HepG2 (cell line): Measurements from ENCODE around the gene DCC. TPM values are rescaled to one million over a fixed set of nuclear protein-coding genes. Genes with fewer than 3 reads are reported as not detected.

Experiments
- ATAC-seq: fragments of 200-7000 bp; cut with Tn5 transposase; 3 replicates; pipeline ENCODE4 v1.9.1; 2020; ENCODE audit warnings: mild to moderate bottlenecking, moderate library complexity
- BruUV-seq: library from RNA; stranded (reverse); fragments of 400-500 nt; replicated peaks from 2 replicates; lab custom pipeline; 2021; lab: Mats Ljungman, UMichigan
- CTCF ChIA-PET: fragments of 300-600 bp; formaldehyde crosslinking; extraction: SDS; loops from one replicate; lab custom pipeline; 2021; ENCODE audit warnings: low total read pairs, inconsistent platforms, low intra/inter-chr PET ratio; lab: Yijun Ruan, JAX
- POLR2A ChIA-PET: fragments of 350-600 bp; sonication (Branson Sonifier 250); formaldehyde crosslinking; loops from one replicate; lab custom pipeline; 2020; ENCODE audit warnings: antibody characterized with exemption, inconsistent platforms; lab: Yijun Ruan, JAX
- DNase-seq: peaks from one replicate; pipeline ENCODE4 v3.0.0-alpha.2; 2015; ENCODE audit warnings: low spot score
- FAIRE-seq: peaks from 3 replicates; lab custom pipeline; 2011; peaks lifted over from hg19 to GRCh38; lab: Jason Lieb, UNC
- H2AFZ ChIP-seq: one replicate; pipeline ENCODE4 v1.6.1; 2011; ENCODE audit warnings: low read length, inconsistent platforms
- H3K27ac ChIP-seq: fragments of 300-600 bp; 3 replicates; pipeline ENCODE4 v1.8.0; 2011; ENCODE audit warnings: mixed run types, mild to moderate bottlenecking, mixed read lengths, low read length, inconsistent platforms; ENCODE audit not compliant: insufficient read depth; ENCODE audit errors: extremely low read length
- H3K27me3 ChIP-seq, 2 experiments: fragments of 200-600 bp in 1 of 2; 2 replicates in 1 of 2; 3 replicates in 1 of 2; pipeline versions ENCODE4 v1.6.0 to v1.8.0; 2011; ENCODE audit warnings: low read length in 2 of 2, mild to moderate bottlenecking in 2 of 2, moderate library complexity in 2 of 2, inconsistent platforms in 1 of 2; ENCODE audit not compliant: insufficient read depth in 2 of 2, control insufficient read depth in 1 of 2
- H3K36me3 ChIP-seq, 2 experiments: fragments of 200-600 bp in 1 of 2; replicated peaks in 1 of 2; 2 replicates in 1 of 2; 3 replicates in 1 of 2; pipeline versions ENCODE4 v1.5.1 to v1.8.0; 2011; ENCODE audit warnings: low read length in 2 of 2, inconsistent platforms in 1 of 2; ENCODE audit not compliant: insufficient read depth in 2 of 2, control insufficient read depth in 1 of 2
- H3K4me1 ChIP-seq: 2 replicates; pipeline ENCODE4 v1.5.1; 2012; ENCODE audit warnings: low read length, inconsistent platforms; ENCODE audit not compliant: insufficient read depth
- H3K4me2 ChIP-seq: 2 replicates; pipeline ENCODE4 v1.6.0; 2011; ENCODE audit warnings: low read depth, low read length, inconsistent platforms
- H3K4me3 ChIP-seq, 3 experiments: fragments of 200-600 bp in 1 of 3; sonication (generic), shearing (Covaris generic) in 1 of 3; replicated peaks in 1 of 3; 2 replicates each; pipeline ENCODE4 v1.5.1; 2011 to 2016; ENCODE audit warnings: low read length in 3 of 3, inconsistent platforms in 2 of 3, low read depth in 2 of 3, mild to moderate bottlenecking in 2 of 3, control low read depth in 1 of 3, mixed read lengths in 1 of 3; ENCODE audit not compliant: insufficient read depth in 1 of 3
- H3K79me2 ChIP-seq: one replicate; pipeline ENCODE4 v1.6.1; 2011; ENCODE audit warnings: low read length, inconsistent platforms; ENCODE audit not compliant: insufficient read depth
- H3K9ac ChIP-seq: 2 replicates; pipeline ENCODE4 v1.6.0; 2011; ENCODE audit warnings: mild to moderate bottlenecking, low read depth, low read length, inconsistent platforms; ENCODE audit not compliant: insufficient read depth
- H3K9me3 ChIP-seq: 2 replicates; pipeline ENCODE4 v1.5.1; 2012; ENCODE audit warnings: mild to moderate bottlenecking, low read length
- H4K20me1 ChIP-seq: 2 replicates; pipeline ENCODE4 v1.6.0; 2011; ENCODE audit warnings: inconsistent platforms, mild to moderate bottlenecking, low read length, moderate library complexity; ENCODE audit not compliant: insufficient read depth
- CBFB ChIP-seq: sonication (generic); formaldehyde crosslinking; IDR thresholded peaks from 2 replicates; pipeline ENCODE4 v1.4.0; 2020; ENCODE audit warnings: missing genetic modification reagents
- CCDC6 ChIP-seq: sonication (generic); formaldehyde crosslinking; IDR thresholded peaks from 2 replicates; pipeline ENCODE4 v1.8.1; 2022; ENCODE audit warnings: mild to moderate bottlenecking, missing genetic modification reagents, moderate library complexity
- DNMT3B ChIP-seq: conservative IDR thresholded peaks from 2 replicates; pipeline ENCODE4 v1.6.1; 2016; ENCODE audit warnings: missing biosample characterization, control low read depth
- HOXA7 ChIP-seq: sonication (generic); formaldehyde crosslinking; IDR thresholded peaks from 2 replicates; pipeline ENCODE4 v1.8.1; 2022; ENCODE audit warnings: mild to moderate bottlenecking, missing genetic modification reagents, moderate library complexity
- NR2F6 ChIP-seq, 2 experiments: IDR thresholded peaks; 2 replicates each; pipeline ENCODE4 v1.6.1; 2016; ENCODE audit warnings: antibody characterized with exemption in 1 of 2, mild to moderate bottlenecking in 1 of 2
- ZNF232 ChIP-seq: sonication (generic); formaldehyde crosslinking; IDR thresholded peaks from 2 replicates; pipeline ENCODE4 v1.4.0; 2020; ENCODE audit warnings: missing genetic modification reagents, borderline replicate concordance
- ZNF550 ChIP-seq: sonication (generic); formaldehyde crosslinking; IDR thresholded peaks from 2 replicates; pipeline ENCODE4 v1.4.0; 2020; ENCODE audit warnings: mild to moderate bottlenecking, missing genetic modification reagents, borderline replicate concordance
- ZSCAN30 ChIP-seq: sonication (generic); formaldehyde crosslinking; IDR thresholded peaks from 2 replicates; pipeline ENCODE4 v1.5.0; 2020; ENCODE audit warnings: mild to moderate bottlenecking, missing genetic modification reagents
- WGBS: methylation state at CpG from one replicate; pipeline ENCODE4 v1.1.6; 2017; ENCODE audit warnings: low lambda C conversion rate; 5-methylcytosine and 5-hydroxymethylcytosine counted together
- in situ Hi-C: cut with HindIII; loops from 2 replicates; pipeline ENCODE4 v1.10.0; 2017; ENCODE audit warnings: low pct_unique_long_range_greater_than_20kb; ENCODE audit not compliant: extremely low pct_ligation_motif_present
- intact Hi-C: fragments of 100-400 bp; cut with micrococcal nuclease; formaldehyde crosslinking; loops from one replicate; pipeline ENCODE4 v1.10.0; 2022; ENCODE audit not compliant: unreplicated experiment
- polyA plus RNA-seq, 8 experiments: library from polyadenylated mRNA; depleted of rRNA in 3 of 8; stranded (reverse) in 7 of 8; unstranded in 1 of 8; fragments of >200 nt; fragmentation: Illumina TruSeq in 4 of 8; extraction: Trizol in 4 of 8; gene quantifications; 2 replicates each; pipeline versions ENCODE4 v1.2.1 to v1.2.3, GENCODE V29; 2011 to 2016; ENCODE audit warnings: low read depth in 4 of 8, missing spikeins in 1 of 8, mixed read lengths in 1 of 8; ENCODE audit not compliant: insufficient read depth in 1 of 8
- total RNA-seq, 5 experiments: library from RNA; depleted of rRNA; stranded (reverse); fragments of >200 nt; fragmentation: Illumina TruSeq; extraction: Trizol; gene quantifications; 2 replicates each; pipeline ENCODE4 v1.2.3, GENCODE V29; 2016; ENCODE audit warnings: low read depth in 1 of 5
- TF ChIP-seq, protein P1 (sequence below): sonication (generic); formaldehyde crosslinking; IDR thresholded peaks from 2 replicates; pipeline ENCODE4 v1.8.0; 2022; ENCODE audit warnings: missing genetic modification reagents, low read depth, mild to moderate bottlenecking, borderline replicate concordance
- TF ChIP-seq, protein P2 (sequence below): sonication (generic); formaldehyde crosslinking; conservative IDR thresholded peaks from 2 replicates; pipeline ENCODE4 v1.5.0; 2020; ENCODE audit warnings: missing genetic modification reagents

Gene DCC
- total and polyA plus RNA-seq, 2 of the 13 experiments (the other 11 are each of a cell fraction or from before 2014, with no cell fraction given), result not detected

DNA sequence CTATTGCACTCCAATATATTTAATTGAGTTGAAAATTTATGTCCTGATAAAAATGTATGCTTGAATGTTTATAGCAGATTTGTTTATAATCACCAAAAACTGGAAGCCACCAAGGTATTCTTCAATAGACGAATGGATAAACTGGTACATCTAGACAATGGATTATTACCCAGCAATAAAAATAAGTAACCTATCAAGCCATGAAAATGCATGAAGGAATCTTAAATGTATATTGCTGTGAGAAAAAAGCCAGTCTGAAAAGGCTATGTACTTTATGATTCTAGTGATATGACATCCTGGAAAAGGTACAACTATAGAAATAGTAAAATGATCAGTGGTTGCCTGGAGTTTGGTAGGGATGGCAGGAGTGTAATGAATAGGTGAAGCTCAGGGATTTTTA, 580.7 kb downstream of the DCC start:
- BruUV-seq, result no TSS peak
- intact Hi-C loops (no loop called here), in situ Hi-C loops (no loop called here)
- Histone ChIP-seq H3K4me1 (no peaks in the 10 kb centered on the region), H3K27ac (no peak overlapping the region), H3K4me3 (no peak overlapping the region), H3K79me2 (no peaks in the 10 kb centered on the region), H4K20me1 (no peaks in the 10 kb centered on the region), H3K27me3 (no peaks in the 10 kb centered on the region), H3K9ac (no peak overlapping the region), H2AFZ (no peak overlapping the region), H3K36me3 (no peaks in the 10 kb centered on the region), H3K4me2 (no peak overlapping the region), H3K9me3 (peaks cover 13% of the 10 kb centered on the region)
- no peak for TF ChIP-seq ZNF232 (CRISPR knock-in tag)
- no peak for TF ChIP-seq NR2F6 (IDR thresholded peaks at IDR 0.05)
- TF ChIP-seq NR2F6 (CRISPR knock-in tag; IDR thresholded peaks at IDR 0.05), result no peak
- TF ChIP-seq, protein P1, sequence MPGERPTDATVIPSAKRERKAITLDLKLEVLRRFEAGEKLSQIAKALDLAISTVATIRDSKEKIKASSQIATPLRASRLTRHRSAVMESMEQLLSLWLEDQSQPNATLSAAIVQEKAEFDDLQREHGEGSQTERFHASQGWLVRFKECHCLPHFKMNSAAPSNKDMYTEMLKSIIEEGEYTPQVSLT (CRISPR knock-in tag), result no peak
- TF ChIP-seq ZSCAN30 (CRISPR knock-in tag), result no peak
- TF ChIP-seq CCDC6 (CRISPR knock-in tag), result no peak
- TF ChIP-seq ZNF550 (CRISPR knock-in tag), result no peak
- TF ChIP-seq, protein P2, sequence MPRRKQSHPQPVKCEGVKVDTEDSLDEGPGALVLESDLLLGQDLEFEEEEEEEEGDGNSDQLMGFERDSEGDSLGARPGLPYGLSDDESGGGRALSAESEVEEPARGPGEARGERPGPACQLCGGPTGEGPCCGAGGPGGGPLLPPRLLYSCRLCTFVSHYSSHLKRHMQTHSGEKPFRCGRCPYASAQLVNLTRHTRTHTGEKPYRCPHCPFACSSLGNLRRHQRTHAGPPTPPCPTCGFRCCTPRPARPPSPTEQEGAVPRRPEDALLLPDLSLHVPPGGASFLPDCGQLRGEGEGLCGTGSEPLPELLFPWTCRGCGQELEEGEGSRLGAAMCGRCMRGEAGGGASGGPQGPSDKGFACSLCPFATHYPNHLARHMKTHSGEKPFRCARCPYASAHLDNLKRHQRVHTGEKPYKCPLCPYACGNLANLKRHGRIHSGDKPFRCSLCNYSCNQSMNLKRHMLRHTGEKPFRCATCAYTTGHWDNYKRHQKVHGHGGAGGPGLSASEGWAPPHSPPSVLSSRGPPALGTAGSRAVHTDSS (CRISPR knock-in tag), result no peak
- no peak for TF ChIP-seq CBFB (CRISPR knock-in tag)
- TF ChIP-seq DNMT3B (CRISPR knock-in tag), result no peak
- TF ChIP-seq HOXA7 (CRISPR knock-in tag), result no peak
- FAIRE-seq (no peak), DNase-seq (no peak), ATAC-seq (no peak)
- ChIA-PET POLR2A (no interaction called here), CTCF (no interaction called here)
- 21% methylated on average over 1 of the region's 1 CpG for WGBS
